H9 (cell line): ENCODE results near the gene PMP22. TPM values are rescaled to one million over a fixed set of nuclear protein-coding genes. Genes with fewer than 3 reads are reported as not detected.

ENCODE experiments used
- DNase-seq: peaks from one replicate; pipeline ENCODE4 v3.0.0-alpha.2; 2017
- H2AFZ ChIP-seq: one replicate; pipeline ENCODE4 v1.6.1; 2013; ENCODE audit warnings: mild to moderate bottlenecking, low read length, control low read depth, moderate library complexity
- H2AK5ac ChIP-seq: 2 replicates; pipeline ENCODE4 v1.6.1; 2013; ENCODE audit warnings: low read length, control low read depth, mixed read lengths; ENCODE audit not compliant: insufficient read length
- H2BK120ac ChIP-seq: one replicate; pipeline ENCODE4 v1.6.1; 2013; ENCODE audit warnings: low read depth, mild to moderate bottlenecking, low read length, control low read depth, inconsistent platforms; ENCODE audit not compliant: poor library complexity, severe bottlenecking
- H2BK12ac ChIP-seq: 2 replicates; pipeline ENCODE4 v1.6.1; 2013; ENCODE audit warnings: low read length, control low read depth, mixed read lengths, low read depth; ENCODE audit not compliant: insufficient read length
- H2BK15ac ChIP-seq: 2 replicates; pipeline ENCODE4 v1.6.1; 2013; ENCODE audit warnings: low read depth, low read length, control low read depth
- H2BK20ac ChIP-seq: one replicate; pipeline ENCODE4 v1.6.1; 2013; ENCODE audit warnings: low read depth, mild to moderate bottlenecking, low read length, control low read depth, inconsistent platforms; ENCODE audit not compliant: poor library complexity, severe bottlenecking
- H2BK5ac ChIP-seq: 2 replicates; pipeline ENCODE4 v1.6.1; 2013; ENCODE audit warnings: low read length, control low read depth, mixed read lengths; ENCODE audit not compliant: insufficient read length
- H3K14ac ChIP-seq: 2 replicates; pipeline ENCODE4 v1.6.1; 2013; ENCODE audit warnings: low read length, control low read depth; ENCODE audit not compliant: insufficient read depth
- H3K18ac ChIP-seq: 2 replicates; pipeline ENCODE4 v1.6.1; 2013; ENCODE audit warnings: low read depth, mild to moderate bottlenecking, mixed read lengths, low read length, control low read depth; ENCODE audit not compliant: insufficient read length
- H3K23ac ChIP-seq: 2 replicates; pipeline ENCODE4 v1.6.1; 2013; ENCODE audit warnings: low read length, control low read depth, mixed read lengths, low read depth; ENCODE audit not compliant: insufficient read length
- H3K23me2 ChIP-seq: 2 replicates; pipeline ENCODE4 v1.6.1; 2013; ENCODE audit warnings: low read depth, mild to moderate bottlenecking, mixed read lengths, low read length, control low read depth; ENCODE audit not compliant: insufficient read length, poor library complexity, severe bottlenecking
- H3K27ac ChIP-seq: 2 replicates; pipeline ENCODE4 v1.5.1; 2013; ENCODE audit warnings: low read length, control low read depth, mixed read lengths, low read depth; ENCODE audit not compliant: insufficient read length
- H3K27me3 ChIP-seq: 2 replicates; pipeline ENCODE4 v1.6.1; 2013; ENCODE audit warnings: low read length, control low read depth, inconsistent platforms; ENCODE audit not compliant: insufficient read depth
- H3K4ac ChIP-seq: 2 replicates; pipeline ENCODE4 v1.6.1; 2013; ENCODE audit warnings: low read depth, mild to moderate bottlenecking, control low read depth, inconsistent platforms, low read length, moderate library complexity
- H3K4me1 ChIP-seq: 2 replicates; pipeline ENCODE4 v1.6.1; 2013; ENCODE audit warnings: low read length, control low read depth, inconsistent platforms; ENCODE audit not compliant: insufficient read depth
- H3K4me2 ChIP-seq: 2 replicates; pipeline ENCODE4 v1.6.1; 2013; ENCODE audit warnings: low read length, control low read depth, mixed read lengths; ENCODE audit not compliant: insufficient read length, insufficient read depth
- H3K56ac ChIP-seq: 2 replicates; pipeline ENCODE4 v1.6.1; 2013; ENCODE audit warnings: low read depth, mild to moderate bottlenecking, mixed read lengths, low read length, control low read depth; ENCODE audit not compliant: insufficient read length
- H3K79me1 ChIP-seq: 2 replicates; pipeline ENCODE4 v1.6.1; 2013; ENCODE audit warnings: low read depth, mild to moderate bottlenecking, moderate library complexity, low read length, control low read depth, inconsistent platforms; ENCODE audit not compliant: insufficient read depth, poor library complexity, severe bottlenecking
- H3K79me2 ChIP-seq: 2 replicates; pipeline ENCODE4 v1.6.1; 2013; ENCODE audit warnings: low read length, control low read depth, inconsistent platforms; ENCODE audit not compliant: insufficient read depth
- H3K9ac ChIP-seq: 2 replicates; pipeline ENCODE4 v1.6.1; 2013; ENCODE audit warnings: low read length, control low read depth, mixed read lengths; ENCODE audit not compliant: insufficient read length; ENCODE audit errors: extremely low read depth
- H3K9me3 ChIP-seq: one replicate; pipeline ENCODE4 v1.6.1; 2013; ENCODE audit warnings: low read depth, low read length, inconsistent platforms; ENCODE audit not compliant: control insufficient read depth
- H3T11ph ChIP-seq: one replicate; pipeline ENCODE4 v1.6.1; 2013; ENCODE audit warnings: mild to moderate bottlenecking, low read length, control low read depth, inconsistent platforms
- H4K20me1 ChIP-seq: one replicate; pipeline ENCODE4 v1.6.1; 2013; ENCODE audit not compliant: control insufficient read depth, insufficient read length, insufficient read depth
- H4K5ac ChIP-seq: 2 replicates; pipeline ENCODE4 v1.6.1; 2013; ENCODE audit warnings: low read depth, mild to moderate bottlenecking, mixed read lengths, low read length, control low read depth; ENCODE audit not compliant: insufficient read length
- H4K8ac ChIP-seq: replicated peaks from 2 replicates; pipeline ENCODE4 v1.6.1; 2013; ENCODE audit warnings: low read length, control low read depth, mixed read lengths, low read depth; ENCODE audit not compliant: insufficient read length
- H4K91ac ChIP-seq: 2 replicates; pipeline ENCODE4 v1.6.1; 2013; ENCODE audit warnings: low read depth, mild to moderate bottlenecking, moderate library complexity, mixed read lengths, low read length, control low read depth; ENCODE audit not compliant: insufficient read length
- H3K27ac Mint-ChIP-seq, 3 experiments: 2 replicates in 2 of 3; 3 replicates in 1 of 3; pipeline ENCODE4 v1.8.0; 2020 to 2021; ENCODE audit warnings: mixed read lengths in 3 of 3, mild to moderate bottlenecking in 1 of 3, moderate library complexity in 1 of 3
- H3K27me3 Mint-ChIP-seq: 2 replicates; pipeline ENCODE4 v1.8.0; 2021; ENCODE audit warnings: low read depth, mild to moderate bottlenecking, moderate library complexity, mixed read lengths
- H3K36me3 Mint-ChIP-seq, 3 experiments: 2 replicates in 2 of 3; 3 replicates in 1 of 3; pipeline ENCODE4 v1.8.0; 2020 to 2021; ENCODE audit warnings: low read depth in 3 of 3, mixed read lengths in 3 of 3; ENCODE audit not compliant: insufficient read depth in 1 of 3
- H3K4me1 Mint-ChIP-seq, 2 experiments: 2 replicates each; pipeline ENCODE4 v1.8.0; 2020; ENCODE audit warnings: mixed read lengths in 2 of 2
- H3K4me3 Mint-ChIP-seq, 2 experiments: 2 replicates in 1 of 2; 3 replicates in 1 of 2; pipeline ENCODE4 v1.8.0; 2020 to 2021; ENCODE audit warnings: mild to moderate bottlenecking in 2 of 2, mixed read lengths in 2 of 2, moderate library complexity in 1 of 2
- H3K9me3 Mint-ChIP-seq, 2 experiments: 2 replicates in 1 of 2; 3 replicates in 1 of 2; pipeline ENCODE4 v1.8.0; 2020; ENCODE audit warnings: mild to moderate bottlenecking in 2 of 2, mixed read lengths in 2 of 2, moderate library complexity in 1 of 2
- CTCF ChIP-seq: fragments of 200-600 bp; sonication (generic); conservative IDR thresholded peaks from 3 replicates; pipeline ENCODE4 v1.8.0; 2021; ENCODE audit warnings: antibody characterized with exemption, mild to moderate bottlenecking
- WGBS: extraction: QIAGEN DNeasy Blood & Tissue Kit; methylation state at CpG from one replicate; pipeline ENCODE4 v1.1.7; 2013; ENCODE audit warnings: missing lambda C conversion rate, low lambda C conversion rate, mixed read lengths; ENCODE audit not compliant: insufficient read length; ENCODE audit errors: extremely low coverage; 5-methylcytosine and 5-hydroxymethylcytosine counted together
- long read RNA-seq: library from polyadenylated mRNA; unstranded; transcript quantifications from one replicate; pipeline ENCODE4 v2.0.0, GENCODE V29; 2020
- total RNA-seq: library from RNA; stranded (reverse); gene quantifications from 2 replicates; pipeline ENCODE4 v1.2.1, GENCODE V29; 2021

PMP22 gene
- 0.83 and 1.5 TPM in 2 replicates for total RNA-seq
- long read RNA-seq, partial matches to known transcripts = 10 of 14 reads
- long read RNA-seq, other reads (novel, unspliced or antisense) = 1 of 14 reads

- Histone ChIP-seq H3K18ac (no peak within 1 kb of the TSS), H3K23me2 (peaks cover 25% of the 10 kb centered on the region), H3K27ac (no peak within 1 kb of the TSS), H3K4me2 (no peak within 1 kb of the TSS), H3K79me1 (no peaks in the 10 kb centered on the region), H3K4ac (no peak within 1 kb of the TSS), H3K9me3 (no peaks in the 10 kb centered on the region), H3K23ac (no peak within 1 kb of the TSS), H3K56ac (no peak within 1 kb of the TSS), H3K79me2 (no peaks in the 10 kb centered on the region), H4K91ac (no peak within 1 kb of the TSS), H3T11ph (no peak within 1 kb of the TSS), H3K9ac (no peak within 1 kb of the TSS), H4K5ac (no peak within 1 kb of the TSS), H2AK5ac (no peak within 1 kb of the TSS), H2AFZ (no peak within 1 kb of the TSS), H2BK20ac (no peak within 1 kb of the TSS), H2BK12ac (no peak within 1 kb of the TSS), H4K8ac (no peak within 1 kb of the TSS), H4K20me1 (no peaks in the 10 kb centered on the region), H3K4me1 (no peaks in the 10 kb centered on the region), H3K27me3 (peaks cover 31% of the 10 kb centered on the region), H2BK120ac (no peak within 1 kb of the TSS), H2BK5ac (no peak within 1 kb of the TSS), H3K14ac (no peak within 1 kb of the TSS), H2BK15ac (no peak within 1 kb of the TSS)
- Mint-ChIP-seq H3K9me3 (no peaks in the 10 kb centered on the region; a peak in 1 of 5 replicates), H3K4me3 (no peak within 1 kb of the TSS), H3K4me1 (peaks cover 21% of the 10 kb centered on the region in 2 experiments), H3K27ac (no peak within 1 kb of the TSS; a peak in 1 of 7 replicates), H3K27me3 (peaks cover 96% of the 10 kb centered on the region), H3K36me3 (no peaks in the 10 kb centered on the region)
- no peak for TF ChIP-seq CTCF
- peak; percentile 27 for DNase-seq
- WGBS = no CpG with 5 or more reads among the region's 6 CpGs
Observed at GRCh38 chr17:15265131-15265530, at the start of gene PMP22. PMP22 (minus strand) TSS chr17:15265326; CDS start chr17:15260727, 4,599 bp downstream.
